Activated T-cell treated with anti-CD3 and anti-CD28 coated beads, Interleukin-2, amount 50 U/mL, for 4 hours (primary cell): ENCODE measurements around the gene LRRC55. TPM values are rescaled to one million over a fixed set of nuclear protein-coding genes. Genes with fewer than 3 reads are reported as not detected.

ENCODE experiments used
- ATAC-seq, 2 donors: fragments of 200-7000 bp; cut with Tn5 transposase; one replicate each; pipeline ENCODE4 v1.10.0; 2021
- DNase-seq: peaks from one replicate; pipeline ENCODE4 v3.0.0-alpha.2; 2020
- H3K27me3 Mint-ChIP-seq: one replicate; pipeline ENCODE4 v1.8.0; 2021; ENCODE audit warnings: low read depth, mixed read lengths
- H3K36me3 Mint-ChIP-seq: one replicate; pipeline ENCODE4 v1.8.0; 2022; ENCODE audit warnings: mixed read lengths; ENCODE audit not compliant: insufficient read depth
- H3K4me1 Mint-ChIP-seq: one replicate; pipeline ENCODE4 v1.8.0; 2021; ENCODE audit warnings: low read depth, mixed read lengths
- H3K4me3 Mint-ChIP-seq: one replicate; pipeline ENCODE4 v1.8.0; 2021; ENCODE audit warnings: mild to moderate bottlenecking, moderate library complexity, mixed read lengths
- H3K9me3 Mint-ChIP-seq: one replicate; pipeline ENCODE4 v1.8.0; 2021; ENCODE audit warnings: mixed read lengths
- total RNA-seq, 3 donors: library from RNA; stranded (reverse); gene quantifications; one replicate each; pipeline ENCODE4 v1.2.1, GENCODE V29; 2021

Gene LRRC55, protein sequence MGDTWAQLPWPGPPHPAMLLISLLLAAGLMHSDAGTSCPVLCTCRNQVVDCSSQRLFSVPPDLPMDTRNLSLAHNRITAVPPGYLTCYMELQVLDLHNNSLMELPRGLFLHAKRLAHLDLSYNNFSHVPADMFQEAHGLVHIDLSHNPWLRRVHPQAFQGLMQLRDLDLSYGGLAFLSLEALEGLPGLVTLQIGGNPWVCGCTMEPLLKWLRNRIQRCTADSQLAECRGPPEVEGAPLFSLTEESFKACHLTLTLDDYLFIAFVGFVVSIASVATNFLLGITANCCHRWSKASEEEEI
- total RNA-seq, result not detected

DNA sequence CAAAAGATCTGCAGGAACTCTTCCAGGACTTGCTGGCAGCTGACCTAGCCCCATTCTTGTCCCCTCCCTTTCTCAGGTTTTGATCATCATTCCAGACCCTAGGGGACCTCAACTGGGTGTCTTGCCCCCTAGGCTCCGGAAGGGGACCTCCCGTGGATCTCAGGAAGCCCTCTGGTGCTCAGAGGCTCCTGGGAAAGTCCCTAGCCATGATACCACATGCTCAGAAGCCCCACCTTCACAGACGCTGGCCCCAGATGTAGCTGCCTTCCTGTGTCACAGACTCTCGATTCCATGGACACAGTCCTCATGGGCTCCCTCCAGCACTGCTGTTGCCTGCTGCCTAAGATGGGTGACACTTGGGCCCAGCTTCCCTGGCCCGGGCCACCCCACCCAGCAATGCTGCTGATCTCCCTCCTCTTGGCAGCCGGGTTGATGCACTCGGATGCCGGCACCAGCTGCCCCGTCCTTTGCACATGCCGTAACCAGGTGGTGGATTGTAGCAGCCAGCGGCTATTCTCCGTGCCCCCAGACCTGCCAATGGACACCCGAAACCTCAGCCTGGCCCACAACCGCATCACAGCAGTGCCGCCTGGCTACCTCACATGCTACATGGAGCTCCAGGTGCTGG lies at the start of gene LRRC55:
LRRC55 (plus strand) TSS at position 276 of the 628 bp plus-strand sequence; CDS start at position 346, 70 bp downstream.
- H3K9me3 Mint-ChIP-seq, result no peaks in the 10 kb centered on the region
- no peaks in the 10 kb centered on the region for H3K36me3 Mint-ChIP-seq
- H3K4me1 Mint-ChIP-seq, result no peaks in the 10 kb centered on the region
- no peak for ATAC-seq
- DNase-seq, result no peak
- peaks cover 35% of the 10 kb centered on the region for H3K27me3 Mint-ChIP-seq
- H3K4me3 Mint-ChIP-seq, result no peak within 1 kb of the TSS

DNA sequence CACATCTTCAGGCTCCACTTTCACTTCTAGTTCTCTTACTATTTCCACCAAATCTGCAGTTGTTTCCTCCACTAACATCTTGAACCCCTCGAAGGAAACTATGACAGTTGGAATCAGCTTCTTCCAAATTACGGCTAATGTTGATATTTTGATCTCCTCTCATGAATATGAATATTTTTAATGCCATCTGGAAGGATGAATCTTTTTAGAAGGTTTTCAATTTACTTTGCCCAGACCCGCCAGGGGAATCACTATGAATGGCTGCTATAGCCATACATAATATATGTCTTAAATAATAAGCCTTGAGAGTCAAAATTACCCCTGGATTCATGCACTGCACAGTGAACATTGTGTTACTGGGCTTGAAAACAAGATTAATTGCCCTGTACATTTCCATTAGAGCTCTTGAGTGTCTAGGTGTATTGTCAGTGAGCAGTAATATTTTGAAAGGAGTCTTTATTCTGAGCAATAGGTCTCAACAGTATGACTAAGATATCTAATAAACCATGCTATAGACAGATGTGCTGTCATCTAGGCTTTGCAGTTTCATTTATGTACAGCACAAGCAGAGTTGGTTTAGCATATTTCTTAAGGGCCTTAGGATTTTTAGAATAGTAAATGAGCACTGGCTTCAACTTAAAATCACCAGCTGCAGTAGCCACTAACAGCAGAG lies 48.3 kb upstream of the LRRC55 start:
- ATAC-seq (no peak), DNase-seq (no peak)
- H3K9me3 Mint-ChIP-seq, result no peaks in the 10 kb centered on the region
- H3K4me1 Mint-ChIP-seq, result no peaks in the 10 kb centered on the region
- H3K36me3 Mint-ChIP-seq, result no peaks in the 10 kb centered on the region
- H3K4me3 Mint-ChIP-seq, result no peak overlapping the region
- peaks cover 4% of the 10 kb centered on the region for H3K27me3 Mint-ChIP-seq

DNA sequence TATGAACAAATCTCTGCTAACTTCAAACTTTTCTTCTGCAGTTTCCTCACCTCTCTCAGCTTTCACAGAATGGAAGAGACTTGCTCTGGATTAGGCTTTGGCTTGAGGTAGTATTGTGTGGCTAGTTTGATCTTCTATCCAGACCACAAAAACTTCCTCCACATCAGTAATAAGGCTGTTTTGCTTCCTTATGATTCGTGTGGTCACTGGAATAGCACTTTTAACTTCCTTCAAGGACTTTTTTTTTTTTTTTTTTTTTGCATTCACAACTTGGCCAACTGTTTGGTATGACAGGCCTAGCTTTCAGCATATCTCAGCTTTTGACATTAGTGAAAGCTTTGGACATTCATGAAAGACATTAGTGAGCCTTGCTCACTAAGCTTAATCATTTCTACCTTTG lies 47.5 kb upstream of the LRRC55 start:
- H3K36me3 Mint-ChIP-seq, result no peaks in the 10 kb centered on the region

DNA sequence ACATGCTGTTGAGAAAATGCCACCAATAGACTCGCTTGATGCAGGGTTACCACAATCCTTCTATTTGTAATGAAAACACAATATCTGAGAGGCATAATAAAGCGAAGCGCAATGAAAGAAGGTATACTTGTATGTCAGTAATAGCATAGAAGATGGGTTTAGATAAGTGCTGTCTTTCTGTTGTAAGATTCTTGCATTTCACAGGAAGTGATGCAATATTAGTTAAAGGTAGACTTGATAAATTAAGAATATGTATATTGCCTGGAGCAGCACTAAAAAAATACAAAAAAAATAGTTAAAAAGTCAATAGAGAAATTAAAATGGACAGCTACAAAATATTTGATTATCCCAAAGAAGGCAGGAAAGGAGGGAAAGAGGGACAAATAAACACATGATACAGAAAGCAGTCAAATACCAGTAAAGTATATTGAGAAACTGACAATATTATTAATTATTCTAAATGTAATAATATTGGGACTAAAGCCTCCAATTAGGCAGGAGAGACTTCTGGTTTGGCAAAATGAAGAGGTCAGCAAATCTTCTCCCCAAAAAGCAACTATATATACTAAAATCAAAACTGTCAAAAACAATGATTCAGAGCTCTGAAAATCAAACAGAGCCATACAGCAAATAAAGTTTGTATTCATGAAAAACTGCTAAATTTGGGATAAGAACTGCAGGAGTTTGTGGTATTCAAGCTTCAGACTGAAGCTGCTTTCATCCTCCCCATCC lies 46.6 kb upstream of the LRRC55 start:
- H3K9me3 Mint-ChIP-seq, result no peaks in the 10 kb centered on the region
- no peaks in the 10 kb centered on the region for H3K4me1 Mint-ChIP-seq
- no peak overlapping the region for H3K4me3 Mint-ChIP-seq
- ATAC-seq (no peak), DNase-seq (no peak)
- H3K27me3 Mint-ChIP-seq, result peaks cover 4% of the 10 kb centered on the region
- no peaks in the 10 kb centered on the region for H3K36me3 Mint-ChIP-seq

More for the DNA sequence above, 47.5 kb upstream of the LRRC55 start:
- Mint-ChIP-seq H3K9me3 (no peaks in the 10 kb centered on the region), H3K27me3 (peaks cover 4% of the 10 kb centered on the region), H3K4me3 (no peak overlapping the region), H3K4me1 (no peaks in the 10 kb centered on the region)
- DNase-seq (no peak), ATAC-seq (no peak)

DNA sequence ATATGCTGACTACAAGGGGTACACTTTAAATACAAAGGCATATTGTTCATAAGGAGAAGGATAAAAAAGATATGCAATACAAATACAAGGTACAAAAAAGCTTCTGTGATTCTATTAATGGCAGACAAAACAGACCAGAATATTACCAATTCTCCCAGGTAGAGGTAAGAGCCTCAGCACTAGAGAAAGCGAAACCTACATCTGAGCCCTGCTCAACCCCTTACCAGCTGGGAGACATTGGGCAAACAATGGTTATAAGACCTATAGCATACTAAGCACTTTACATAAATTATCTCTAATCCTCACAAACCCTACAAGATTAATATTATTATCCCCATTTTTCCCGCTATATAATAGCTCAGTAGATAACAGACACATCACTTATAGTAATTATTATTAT lies 41.2 kb upstream of the LRRC55 start:
- no peak overlapping the region for H3K4me3 Mint-ChIP-seq
- H3K36me3 Mint-ChIP-seq, result no peaks in the 10 kb centered on the region
- no peaks in the 10 kb centered on the region for H3K4me1 Mint-ChIP-seq
- H3K27me3 Mint-ChIP-seq, result peaks cover 5% of the 10 kb centered on the region
- DNase-seq (no peak), ATAC-seq (no peak)
- no peaks in the 10 kb centered on the region for H3K9me3 Mint-ChIP-seq

DNA sequence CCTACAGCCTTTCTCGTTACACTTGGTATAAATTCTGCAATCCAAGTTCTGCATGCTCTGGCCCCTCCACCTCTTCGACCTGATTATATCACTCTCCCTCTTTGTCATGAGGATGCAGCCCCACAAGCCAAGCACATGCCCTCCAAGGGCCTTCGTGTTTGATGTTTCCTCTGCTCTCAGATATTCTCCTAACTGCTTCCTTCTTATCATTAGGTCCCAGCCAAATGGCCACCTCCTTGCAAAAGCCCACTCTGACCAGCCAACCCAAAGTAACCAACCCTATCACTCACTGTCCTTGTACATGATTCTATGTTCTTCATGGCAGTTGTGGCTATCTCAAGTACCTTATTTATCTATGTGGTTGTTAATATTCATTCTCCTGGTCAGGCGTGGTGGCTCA lies 38.3 kb upstream of the LRRC55 start:
- DNase-seq (no peak), ATAC-seq (no peak)
- Mint-ChIP-seq H3K9me3 (no peaks in the 10 kb centered on the region), H3K36me3 (no peaks in the 10 kb centered on the region), H3K4me1 (no peaks in the 10 kb centered on the region), H3K4me3 (no peak overlapping the region), H3K27me3 (peaks cover 6% of the 10 kb centered on the region)

DNA sequence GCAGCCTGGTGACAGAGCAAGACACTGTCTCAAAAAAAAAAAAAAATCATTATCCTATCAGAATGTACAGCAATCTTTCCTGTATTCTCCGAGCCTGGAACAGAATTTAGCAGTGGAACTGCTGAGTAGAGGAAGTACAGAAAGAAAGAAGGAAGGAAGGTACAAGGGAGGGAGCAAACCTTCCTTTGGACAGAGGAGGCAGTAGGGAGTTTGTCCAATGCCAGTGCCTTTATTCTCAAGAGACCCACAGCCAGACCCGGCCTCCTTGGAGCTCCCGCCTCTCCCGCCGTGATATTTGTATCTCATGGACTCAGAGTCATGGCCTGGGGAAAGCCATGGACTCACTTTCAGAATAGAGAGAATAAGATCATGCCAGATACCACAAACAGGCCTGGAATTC lies 37.7 kb upstream of the LRRC55 start:
- ATAC-seq, result no peak
- Mint-ChIP-seq H3K9me3 (no peaks in the 10 kb centered on the region), H3K36me3 (no peaks in the 10 kb centered on the region), H3K4me1 (no peaks in the 10 kb centered on the region), H3K4me3 (no peak overlapping the region), H3K27me3 (peaks cover 6% of the 10 kb centered on the region)
- DNase-seq, result no peak

DNA sequence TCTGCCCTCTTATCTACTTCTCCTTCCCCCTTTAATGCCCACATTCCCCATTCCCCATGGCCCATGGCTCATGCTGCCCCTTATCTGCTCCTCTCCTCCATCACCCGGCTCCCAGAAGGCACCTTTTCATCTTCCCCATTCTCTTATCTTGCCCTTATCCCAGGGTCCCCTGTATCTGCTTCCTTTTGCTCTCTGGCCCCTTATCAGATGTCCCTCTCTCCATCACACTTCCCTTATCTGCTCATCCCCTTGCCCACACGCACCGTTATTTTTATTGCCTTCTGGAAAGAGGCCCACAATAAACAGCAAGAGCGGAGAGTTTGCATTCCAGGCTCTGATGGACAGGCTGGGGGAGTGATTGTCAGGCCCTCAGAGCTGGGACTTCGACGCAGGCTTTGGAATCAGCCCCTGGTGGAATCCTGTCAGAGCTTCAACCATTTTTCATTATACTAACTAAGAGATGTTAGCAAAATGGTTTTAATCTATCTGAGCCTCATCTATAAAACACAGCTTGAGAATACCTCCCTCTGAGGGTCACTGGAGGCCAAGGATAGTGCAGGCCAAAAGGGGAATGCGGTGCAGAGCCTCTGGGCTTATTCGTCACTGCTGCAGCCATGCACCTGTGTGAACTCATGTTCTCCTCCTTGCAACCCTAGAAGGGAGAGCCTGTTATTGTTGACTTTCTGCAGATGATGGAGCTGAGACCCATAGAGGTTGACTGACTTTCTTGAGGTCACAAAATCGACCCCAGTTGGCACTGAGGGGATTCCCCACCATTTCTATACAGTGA lies 37.0 kb upstream of the LRRC55 start:
- Mint-ChIP-seq H3K27me3 (peaks cover 6% of the 10 kb centered on the region), H3K4me3 (no peak overlapping the region), H3K36me3 (no peaks in the 10 kb centered on the region), H3K4me1 (no peaks in the 10 kb centered on the region), H3K9me3 (no peaks in the 10 kb centered on the region)
- ATAC-seq (no peak), DNase-seq (no peak)

DNA sequence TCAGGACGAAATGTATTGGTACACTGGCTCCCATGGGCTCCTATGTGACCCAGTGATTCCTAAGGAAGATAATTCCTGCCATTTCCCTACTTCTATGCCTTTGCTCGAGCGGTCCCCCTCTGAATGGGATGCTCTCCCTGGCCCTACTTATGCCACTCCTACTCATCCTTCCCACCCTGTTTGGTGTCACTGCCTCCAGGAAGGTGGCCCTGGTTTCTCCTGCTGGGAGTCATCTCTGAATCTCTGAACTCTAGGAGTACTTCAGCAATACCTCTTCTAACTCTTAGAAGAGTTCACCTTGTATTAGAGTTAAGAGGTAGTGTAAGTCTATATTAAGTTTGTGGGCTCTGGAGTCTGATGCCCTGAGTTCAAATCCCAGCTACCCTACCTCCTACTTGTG lies 35.5 kb upstream of the LRRC55 start:
- H3K4me1 Mint-ChIP-seq, result no peaks in the 10 kb centered on the region
- peaks cover 6% of the 10 kb centered on the region for H3K27me3 Mint-ChIP-seq
- DNase-seq (no peak), ATAC-seq (no peak)
- H3K4me3 Mint-ChIP-seq, result no peak overlapping the region
- no peaks in the 10 kb centered on the region for H3K36me3 Mint-ChIP-seq
- H3K9me3 Mint-ChIP-seq, result no peaks in the 10 kb centered on the region

DNA sequence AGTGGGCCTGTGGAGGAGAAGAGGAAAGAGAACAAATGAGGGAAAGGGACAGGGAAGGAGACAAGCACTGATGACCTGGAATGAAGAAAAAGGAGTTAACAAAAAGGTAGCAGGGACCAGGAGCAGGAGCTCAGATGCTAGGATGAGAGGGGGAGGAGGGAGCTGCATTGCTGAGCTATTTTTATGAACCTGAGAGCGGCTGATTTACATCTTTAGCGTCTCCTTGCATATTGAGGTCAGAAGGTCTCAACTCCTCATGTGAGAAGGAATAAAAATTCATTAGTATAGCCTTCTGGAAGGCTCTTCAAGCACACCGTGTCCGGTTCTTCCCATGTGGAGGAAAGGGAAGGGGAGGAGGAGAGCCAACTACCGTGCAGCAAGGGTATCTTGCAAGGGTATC lies 33.1 kb upstream of the LRRC55 start:
- H3K4me1 Mint-ChIP-seq, result no peaks in the 10 kb centered on the region
- H3K36me3 Mint-ChIP-seq, result no peaks in the 10 kb centered on the region
- DNase-seq, result no peak
- no peaks in the 10 kb centered on the region for H3K9me3 Mint-ChIP-seq
- H3K27me3 Mint-ChIP-seq, result peaks cover 6% of the 10 kb centered on the region
- H3K4me3 Mint-ChIP-seq, result no peak overlapping the region
- ATAC-seq, result no peak

DNA sequence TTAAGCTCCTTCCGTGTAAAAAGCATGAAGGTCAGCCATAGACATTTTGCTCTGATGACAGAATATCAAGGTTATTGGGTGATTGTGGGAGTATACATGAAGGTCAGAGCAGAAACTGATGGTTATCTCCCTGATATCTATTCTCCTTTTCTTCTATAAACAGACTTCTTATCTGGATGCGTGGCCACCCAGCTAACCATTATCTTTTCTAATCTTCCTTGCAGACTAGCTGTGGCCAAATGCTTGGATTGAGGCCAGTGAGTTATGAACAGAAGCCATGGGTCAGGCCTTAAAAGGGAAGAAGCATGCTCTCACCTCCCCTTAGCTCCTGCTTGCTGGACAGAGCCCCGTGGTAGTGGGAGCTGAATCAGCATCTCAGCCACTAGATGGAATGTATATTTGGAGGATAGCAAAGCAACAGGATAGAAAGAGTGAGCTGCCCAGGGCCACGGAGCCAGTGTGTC lies 31.3 kb upstream of the LRRC55 start:
- Mint-ChIP-seq H3K4me1 (no peaks in the 10 kb centered on the region), H3K9me3 (no peaks in the 10 kb centered on the region), H3K27me3 (peaks cover 5% of the 10 kb centered on the region), H3K4me3 (no peak overlapping the region), H3K36me3 (no peaks in the 10 kb centered on the region)
- DNase-seq (no peak), ATAC-seq (no peak)

DNA sequence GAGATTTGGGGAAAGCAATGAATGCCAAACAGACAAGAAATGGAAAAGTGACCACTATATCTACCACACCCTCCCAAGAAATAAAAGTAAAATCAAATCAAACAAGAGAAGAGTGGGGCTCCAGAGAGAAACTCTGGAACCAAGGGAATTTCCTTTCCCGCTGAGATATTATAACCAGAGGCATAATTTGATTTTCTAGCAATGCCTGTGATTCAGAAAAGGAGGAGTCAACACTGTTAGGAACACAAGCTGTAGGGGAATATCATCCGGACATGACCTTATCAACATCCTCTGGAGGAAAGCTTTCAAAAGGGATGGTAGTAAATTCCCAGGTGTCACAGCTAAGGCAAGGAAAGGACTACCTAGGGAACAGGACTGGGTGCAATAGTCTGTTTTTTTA lies 29.6 kb upstream of the LRRC55 start:
- DNase-seq (no peak), ATAC-seq (no peak)
- Mint-ChIP-seq H3K27me3 (peaks cover 11% of the 10 kb centered on the region), H3K4me1 (no peaks in the 10 kb centered on the region), H3K9me3 (no peaks in the 10 kb centered on the region), H3K4me3 (no peak overlapping the region), H3K36me3 (no peaks in the 10 kb centered on the region)

DNA sequence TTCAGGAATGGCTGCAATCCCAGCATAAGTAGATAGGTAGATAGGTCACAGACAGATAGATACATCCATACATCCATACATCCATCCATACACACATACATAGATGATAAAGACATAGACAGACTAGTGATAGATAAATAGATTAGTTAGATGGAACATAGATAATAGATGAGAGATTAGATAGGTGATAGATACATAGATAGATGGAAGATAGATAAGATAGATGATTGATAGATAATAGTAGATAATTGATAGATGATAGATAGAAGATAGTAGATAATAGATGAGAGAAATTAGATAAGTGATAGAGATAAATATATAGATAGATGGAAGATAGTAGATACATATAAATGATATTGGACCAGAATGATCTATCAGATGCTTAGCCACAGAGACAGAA lies 28.3 kb upstream of the LRRC55 start:
- H3K4me3 Mint-ChIP-seq, result no peak overlapping the region
- H3K4me1 Mint-ChIP-seq, result no peaks in the 10 kb centered on the region
- H3K9me3 Mint-ChIP-seq, result no peaks in the 10 kb centered on the region
- DNase-seq (no peak), ATAC-seq (no peak)
- peaks cover 13% of the 10 kb centered on the region for H3K27me3 Mint-ChIP-seq
- H3K36me3 Mint-ChIP-seq, result no peaks in the 10 kb centered on the region

DNA sequence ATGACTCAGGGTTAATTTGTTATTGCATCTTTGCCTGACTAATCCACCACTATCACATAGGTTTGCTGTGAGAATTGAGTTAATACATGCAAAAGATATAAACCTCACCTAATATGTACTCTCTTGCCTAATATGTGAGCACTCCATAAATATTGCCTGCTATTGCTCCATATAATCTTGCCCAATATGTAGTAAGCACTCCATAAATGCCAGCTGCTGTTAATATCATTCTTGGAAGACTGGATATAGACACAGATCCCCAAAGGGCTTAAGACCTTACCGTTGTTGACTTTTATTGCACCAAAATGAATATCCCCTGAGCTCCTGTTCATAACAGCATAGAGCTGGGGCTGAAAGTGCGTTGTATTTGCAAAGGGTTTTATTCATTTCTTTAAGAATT lies 27.0 kb upstream of the LRRC55 start:
- Mint-ChIP-seq H3K4me3 (no peak overlapping the region), H3K36me3 (no peaks in the 10 kb centered on the region), H3K4me1 (no peaks in the 10 kb centered on the region), H3K9me3 (no peaks in the 10 kb centered on the region), H3K27me3 (peaks cover 13% of the 10 kb centered on the region)
- ATAC-seq (no peak), DNase-seq (no peak)
